COLO668 (cell line): Measurements from ENCODE around the gene ABHD1.
A peak's percentile ranks its signal among the peaks of the same experiment; 100 is the strongest.

Experiments
- DNase-seq: peaks from one replicate; lab custom pipeline; 2025; ENCODE audit not compliant: unreplicated experiment; lab: John Stamatoyannopoulos, UW

Gene ABHD1

GRCh38 chr2:27086724-27087593 is 36.7 kb upstream of the ABHD1 start, which contains the start of gene KHK:
Gene KHK, plus strand, starts transcription at chr2:27086772. Its CDS starts 488 bp downstream, at chr2:27087260.
- DNase-seq, result peak; percentile 83

- DNase-seq, result no peak
These were observed 35.7 kb upstream of the ABHD1 start for GRCh38 chr2:27087823-27088410.

DNA sequence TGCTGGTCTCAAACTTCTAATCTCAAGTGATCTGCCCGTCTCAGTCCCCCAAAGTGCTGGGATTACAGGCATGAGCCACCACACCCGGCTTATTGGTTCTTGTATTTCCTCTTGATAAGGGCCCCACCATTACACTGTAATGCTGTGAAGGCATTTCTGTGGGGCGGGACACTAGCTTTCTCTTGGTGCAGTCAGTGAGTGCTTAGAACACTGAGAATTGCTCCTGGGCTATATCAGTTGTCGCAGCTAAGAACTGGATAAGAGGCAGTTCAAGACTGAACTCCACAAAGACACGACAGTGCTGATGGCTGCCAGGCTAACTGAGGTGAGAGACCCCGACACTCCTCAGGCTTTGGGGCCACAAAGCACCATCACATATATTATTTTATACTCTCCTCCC is 35.0 kb upstream of the ABHD1 start:
- DNase-seq, result no peak

GRCh38 chr2:27089111-27089954 is 34.3 kb upstream of the ABHD1 start:
- no peak for DNase-seq

GRCh38 chr2:27091746-27092695 is 31.6 kb upstream of the ABHD1 start:
- no peak for DNase-seq

GRCh38 chr2:27092696-27093429 is 30.8 kb upstream of the ABHD1 start:
- no peak for DNase-seq

- DNase-seq, result no peak
These were observed 29.9 kb upstream of the ABHD1 start for GRCh38 chr2:27093430-27094352.

DNA sequence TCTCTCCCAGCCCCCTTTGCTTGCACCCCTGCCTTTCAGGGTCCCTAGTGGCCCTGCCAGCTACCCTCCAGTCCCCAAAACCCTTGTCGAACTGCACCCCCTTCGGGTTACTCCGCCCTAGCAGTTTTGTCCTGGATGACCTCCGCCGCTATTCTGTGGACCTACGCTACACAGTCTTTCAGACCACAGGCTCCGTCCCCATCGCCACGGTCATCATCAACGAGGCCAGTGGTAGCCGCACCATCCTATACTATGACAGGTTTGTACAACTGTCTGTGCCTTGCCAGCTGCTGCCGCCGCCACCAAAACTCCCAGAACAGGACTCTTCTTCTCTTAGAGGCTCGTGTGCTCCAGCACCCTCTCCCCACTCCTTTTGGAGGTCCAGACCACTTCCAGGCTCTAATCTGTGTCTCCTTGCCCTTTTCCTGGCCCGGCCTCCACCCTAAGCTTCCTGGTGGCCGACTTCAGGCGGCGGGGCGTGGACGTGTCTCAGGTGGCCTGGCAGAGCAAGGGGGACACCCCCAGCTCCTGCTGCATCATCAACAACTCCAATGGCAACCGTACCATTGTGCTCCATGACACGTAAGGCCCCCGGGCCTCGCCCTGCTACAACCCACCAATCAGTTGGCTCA is 29.1 kb upstream of the ABHD1 start:
- no peak for DNase-seq

- no peak for DNase-seq
These were observed 28.2 kb upstream of the ABHD1 start for GRCh38 chr2:27095427-27095744.

DNA sequence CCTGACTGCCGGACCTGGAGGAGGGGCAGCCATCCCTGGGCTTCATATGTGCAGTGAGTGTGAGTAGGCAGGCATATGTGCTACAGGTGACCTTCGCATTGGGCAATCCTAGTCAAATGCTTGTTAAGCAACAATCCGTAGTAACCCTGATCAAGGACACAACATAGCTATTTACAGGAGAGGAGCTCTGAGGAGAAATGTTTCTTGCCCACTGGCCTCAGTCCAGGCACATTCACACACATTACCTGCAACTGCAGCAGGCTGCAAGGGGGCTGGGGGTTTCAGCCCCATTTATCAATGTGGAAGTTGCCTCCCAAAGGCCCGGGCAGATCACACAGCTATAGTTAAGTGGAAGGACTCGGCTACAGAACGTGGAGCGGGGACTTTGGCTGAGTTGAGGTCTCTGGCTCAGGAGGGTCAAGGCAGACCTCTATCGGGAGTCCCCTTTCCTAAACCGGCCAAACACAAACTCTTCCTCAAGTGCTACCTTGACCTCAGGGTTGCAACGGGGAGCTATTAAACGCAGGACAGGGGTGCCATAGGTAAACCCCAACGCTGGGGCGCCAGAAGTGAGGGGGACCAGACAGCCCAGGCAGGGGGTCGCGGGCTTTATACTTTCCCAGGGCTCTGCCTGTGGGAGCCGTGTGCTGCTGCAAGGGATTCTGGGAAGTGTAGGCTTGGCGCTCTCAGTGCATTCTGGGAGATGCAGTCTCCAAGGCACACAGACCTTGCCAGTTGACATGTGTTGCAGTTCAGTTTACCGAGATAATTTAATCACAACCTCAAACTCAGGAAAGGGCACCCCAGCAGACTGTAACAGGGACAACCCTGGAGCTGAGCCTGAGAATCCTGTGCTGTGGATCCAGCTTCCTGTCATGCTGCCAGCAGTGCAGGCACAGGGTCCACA is 27.6 kb upstream of the ABHD1 start:
- DNase-seq, result peak; percentile 23

DNA sequence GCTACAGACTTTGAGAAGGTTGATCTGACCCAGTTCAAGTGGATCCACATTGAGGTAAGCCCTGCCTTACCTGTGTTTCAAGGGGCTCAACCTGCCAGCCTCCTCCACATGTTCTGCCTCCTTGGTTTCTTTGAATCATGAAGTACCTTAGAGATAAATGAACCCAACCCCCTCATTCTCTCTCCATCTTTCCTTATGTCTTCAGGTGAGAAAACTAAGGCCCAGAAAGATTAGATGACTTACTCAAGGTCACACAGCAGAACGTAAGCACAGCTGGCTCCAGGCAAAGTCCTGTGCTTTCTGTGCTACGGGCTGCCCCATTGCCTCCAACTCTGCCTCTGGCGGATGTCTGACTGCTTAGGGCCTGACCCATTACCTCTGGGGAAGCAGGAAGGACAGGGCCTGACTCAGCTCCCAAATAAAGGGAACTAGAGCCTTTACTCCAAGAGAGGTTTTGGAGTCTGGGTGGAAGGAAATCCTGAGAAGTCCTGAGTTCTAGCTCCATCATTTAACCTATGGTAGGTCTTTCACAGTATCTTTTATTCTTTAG is 26.8 kb upstream of the ABHD1 start:
- DNase-seq, result no peak

- DNase-seq, result no peak
These were observed 26.3 kb upstream of the ABHD1 start for GRCh38 chr2:27097341-27097740.

GRCh38 chr2:27099334-27099955 is 24.2 kb upstream of the ABHD1 start:
- no peak for DNase-seq

DNA sequence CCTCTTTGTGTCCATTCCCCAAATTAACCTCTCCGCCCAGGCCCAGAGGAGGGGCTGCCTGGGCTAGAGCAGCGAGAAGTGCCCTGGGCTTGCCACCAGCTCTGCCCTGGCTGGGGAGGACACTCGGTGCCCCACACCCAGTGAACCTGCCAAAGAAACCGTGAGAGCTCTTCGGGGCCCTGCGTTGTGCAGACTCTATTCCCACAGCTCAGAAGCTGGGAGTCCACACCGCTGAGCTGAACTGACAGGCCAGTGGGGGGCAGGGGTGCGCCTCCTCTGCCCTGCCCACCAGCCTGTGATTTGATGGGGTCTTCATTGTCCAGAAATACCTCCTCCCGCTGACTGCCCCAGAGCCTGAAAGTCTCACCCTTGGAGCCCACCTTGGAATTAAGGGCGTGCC is 23.6 kb upstream of the ABHD1 start:
- no peak for DNase-seq

GRCh38 chr2:27102329-27102728 is 21.3 kb upstream of the ABHD1 start:
- no peak for DNase-seq

DNA sequence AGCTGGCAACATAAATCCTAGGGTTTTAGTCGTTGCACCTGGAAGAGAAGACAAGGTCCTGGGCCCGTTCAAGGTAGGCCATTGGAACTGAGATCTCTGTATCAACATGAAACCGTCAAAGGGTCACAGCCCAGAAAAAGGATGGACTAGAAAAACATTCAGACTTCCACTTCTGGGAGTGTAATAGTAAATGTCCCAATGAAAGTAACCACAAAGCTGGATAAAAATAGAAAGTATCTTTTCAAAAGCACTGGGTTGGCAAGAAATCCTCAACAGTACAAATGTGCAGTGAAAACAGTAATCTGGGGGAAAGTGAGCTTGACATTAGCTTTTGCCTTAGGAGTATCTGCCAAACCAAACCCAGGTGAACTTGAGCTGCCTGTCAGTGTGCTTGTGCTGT is 17.6 kb upstream of the ABHD1 start:
- DNase-seq, result no peak

- DNase-seq, result no peak
These were observed 15.4 kb upstream of the ABHD1 start for GRCh38 chr2:27108221-27108620.
